Hematopoietic multipotent progenitor cell treated with erythropoietin and hydrocortisone succinate and interleukin-3 and kit ligand, for 6 days (in vitro differentiated cells): ENCODE data around the gene SIRPB1.
"Not testable (repeated sequence)": the region's sequence is repeated elsewhere in the genome, so short reads cannot be mapped to it uniquely, and the experiment has no call there.

ENCODE experiments used
- DNase-seq: peaks from one replicate; pipeline ENCODE4 v3.0.0-alpha.2; 2015

The SIRPB1 gene

GRCh38 chr20:1619861-1620444 lies at the start of gene SIRPB1:
SIRPB1 (minus strand) TSS chr20:1620009; CDS start chr20:1619944, 65 bp downstream.
- peak; percentile 61 for DNase-seq

DNA sequence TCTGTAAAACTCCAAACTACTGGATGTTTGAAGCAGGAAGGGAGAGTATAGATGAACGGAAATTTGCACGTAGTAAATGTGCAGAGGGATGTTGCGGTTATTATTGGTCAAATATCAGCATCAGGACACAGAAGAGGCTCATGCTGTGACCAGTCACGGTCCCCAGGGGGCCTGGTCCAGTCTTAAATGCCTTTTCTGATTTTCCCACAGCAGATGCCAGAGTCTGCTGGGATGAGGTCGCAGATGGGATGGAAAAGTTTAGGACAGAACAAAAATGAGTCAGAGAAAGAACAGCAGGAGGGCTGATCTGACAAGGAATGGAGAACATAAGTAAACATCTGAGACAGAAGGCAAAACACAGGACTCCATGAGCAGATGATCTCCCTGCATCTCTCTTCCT lies 49.5 kb upstream of the SIRPB1 start:
- DNase-seq = no peak

- DNase-seq = no peak
Measured at GRCh38 chr20:1667502-1668085, 47.8 kb upstream of the SIRPB1 start.

DNA sequence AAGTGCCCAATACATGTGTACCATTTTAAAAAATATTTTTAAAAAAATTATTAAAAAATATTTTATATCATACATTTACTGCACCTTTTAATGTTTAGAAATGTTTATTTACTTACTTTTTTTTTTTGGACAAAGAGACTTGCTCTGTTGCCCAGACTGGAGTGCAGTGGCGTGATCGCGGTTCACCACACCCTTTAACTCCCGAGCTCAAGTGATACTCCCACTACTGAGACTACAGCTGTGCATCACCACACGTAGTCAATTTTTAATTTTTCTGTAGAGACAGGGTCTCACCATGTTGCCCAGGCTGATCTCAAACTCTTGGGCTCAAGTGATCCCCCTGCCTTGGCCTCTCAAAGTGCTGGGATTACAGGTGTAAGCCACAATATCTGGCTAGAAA lies 47.0 kb upstream of the SIRPB1 start:
- no peak for DNase-seq

GRCh38 chr20:1665345-1665744 lies 45.5 kb upstream of the SIRPB1 start:
- DNase-seq = no peak

DNA sequence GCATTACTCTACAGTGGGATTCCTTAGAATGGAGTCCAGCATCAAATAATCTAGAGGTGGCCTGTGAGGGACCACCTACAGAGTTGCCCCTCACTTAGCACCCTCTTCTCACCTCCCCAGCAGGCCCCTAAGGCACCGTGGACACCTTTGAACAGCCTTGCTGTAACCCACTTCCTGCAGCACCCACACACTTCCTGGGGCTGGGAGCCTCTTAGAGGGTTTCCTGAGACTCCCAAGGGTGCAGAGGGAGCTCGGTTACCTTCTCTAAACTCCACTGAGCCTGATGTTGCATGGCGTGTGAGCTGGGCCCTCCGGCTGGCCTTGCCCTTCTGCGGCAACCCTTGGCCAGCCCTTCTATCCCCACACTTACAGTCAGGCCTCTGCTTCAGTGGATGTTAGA lies 45.1 kb upstream of the SIRPB1 start:
- DNase-seq = no peak

DNA sequence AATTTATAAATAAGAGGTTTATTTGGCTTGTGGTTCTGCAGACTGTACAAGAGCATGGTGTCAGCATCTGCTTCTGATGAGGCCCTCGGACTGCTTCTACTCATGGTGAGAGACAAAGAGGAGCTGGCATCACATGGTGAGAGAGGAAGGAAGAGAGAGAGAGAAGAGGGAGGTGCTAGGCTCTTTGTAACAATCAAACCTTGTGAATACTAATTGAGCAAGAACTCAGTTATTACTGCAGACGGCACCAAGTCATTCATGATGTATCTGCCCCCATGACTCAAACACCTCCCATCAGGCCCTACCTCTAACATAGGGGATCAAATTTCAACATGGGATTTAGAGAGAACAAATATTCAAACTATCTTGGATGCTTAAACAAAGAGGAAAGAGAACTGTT lies 44.1 kb upstream of the SIRPB1 start:
- no peak for DNase-seq

DNA sequence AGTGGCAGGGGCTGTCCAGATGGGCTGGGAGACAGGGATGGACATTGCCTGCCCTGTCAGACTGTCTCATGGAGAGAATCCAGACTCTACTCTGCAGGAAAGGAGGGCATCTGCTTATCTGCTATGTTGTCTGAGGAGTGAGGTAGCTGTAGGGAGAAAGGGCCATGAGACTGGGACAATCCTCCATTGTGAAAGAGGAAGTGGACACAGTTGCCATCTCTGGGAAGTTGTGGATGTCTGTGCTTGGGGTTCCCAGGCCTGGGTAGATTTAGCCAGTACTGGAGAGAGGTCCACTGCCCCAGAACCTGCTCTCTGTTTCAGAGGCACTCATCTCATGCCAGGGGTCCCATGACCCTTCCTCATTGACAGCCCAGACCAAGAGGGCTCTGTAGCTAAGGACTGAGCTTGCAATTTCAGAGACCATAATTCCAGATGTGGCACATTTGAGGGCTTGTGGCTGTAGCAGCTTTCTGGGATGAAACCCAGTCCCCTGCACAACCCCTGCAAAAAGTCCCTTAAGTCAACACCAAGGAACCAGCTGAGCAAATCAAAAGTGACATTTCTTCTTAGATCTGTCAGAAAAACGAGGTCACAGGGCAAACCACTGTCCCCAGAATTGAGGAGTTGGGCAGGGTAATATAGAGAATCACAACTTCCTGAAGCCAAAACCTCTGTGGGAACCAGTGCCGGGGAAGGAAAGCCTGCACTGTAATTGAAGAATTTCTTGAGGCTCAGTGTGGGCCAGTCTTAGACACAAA lies 41.9 kb upstream of the SIRPB1 start:
- no peak for DNase-seq

DNA sequence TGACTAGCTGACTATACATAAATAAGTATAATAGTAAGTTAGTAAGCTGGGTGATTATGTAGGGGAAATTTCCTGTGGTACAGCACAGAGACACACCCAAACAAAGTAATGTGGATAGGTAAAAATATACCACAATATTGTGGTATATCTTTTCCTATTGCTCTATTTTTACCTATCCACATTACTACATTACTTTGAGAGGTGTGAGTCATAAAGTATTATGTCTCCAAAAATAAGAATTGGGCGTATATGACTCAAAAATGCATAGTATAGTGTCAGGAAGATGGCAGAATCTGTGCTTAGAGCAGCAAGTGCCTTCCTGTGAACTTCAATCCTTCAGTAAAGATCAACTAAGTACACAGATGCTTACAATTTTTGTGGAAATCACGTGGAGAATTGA lies 40.4 kb upstream of the SIRPB1 start:
- DNase-seq = no peak

DNA sequence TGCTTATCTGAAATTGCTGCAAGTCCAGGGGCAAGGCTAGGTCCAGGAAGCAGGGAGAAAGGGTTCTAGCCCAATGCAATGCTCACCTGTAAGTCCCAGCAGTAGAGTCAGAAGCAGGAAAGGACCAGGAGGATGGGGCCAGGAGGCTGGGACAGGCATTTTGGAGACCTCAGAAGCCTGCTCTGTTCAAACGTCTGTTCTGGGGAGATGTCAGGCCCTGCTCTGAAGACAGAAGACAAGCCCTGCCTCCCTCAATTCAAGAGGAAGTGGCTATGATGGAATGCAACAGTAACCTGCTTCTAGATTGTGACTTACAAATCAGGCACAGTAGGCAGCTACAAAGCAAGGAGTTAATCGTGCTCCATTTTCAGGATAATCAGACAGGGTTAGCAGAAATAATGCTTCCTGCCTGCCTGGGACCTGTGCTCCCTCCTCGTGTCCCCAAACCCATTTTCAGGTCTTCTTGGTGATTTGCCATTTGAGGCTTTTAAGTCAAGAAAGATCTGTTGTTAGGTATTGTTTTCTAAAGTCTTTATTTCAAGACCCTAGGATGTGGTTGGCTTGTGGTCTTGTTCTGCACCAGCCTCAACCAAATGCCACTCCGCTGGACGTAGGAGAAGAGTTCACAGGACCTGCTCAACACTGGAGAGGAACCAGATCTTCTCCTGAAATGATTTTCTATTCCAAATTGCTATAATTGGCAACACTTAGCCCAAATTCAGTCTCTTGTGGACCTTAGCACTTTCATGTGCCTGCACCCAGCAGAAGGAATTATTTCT lies 37.9 kb upstream of the SIRPB1 start, which contains the start of gene SIRPG:
Gene SIRPG, minus strand, starts transcription at position 224 of the 779 bp plus-strand sequence. Its CDS starts 65 bp downstream, at position 159.
- peak; percentile 28 for DNase-seq

GRCh38 chr20:1656844-1657243 lies 37.0 kb upstream of the SIRPB1 start:
- DNase-seq = no peak

DNA sequence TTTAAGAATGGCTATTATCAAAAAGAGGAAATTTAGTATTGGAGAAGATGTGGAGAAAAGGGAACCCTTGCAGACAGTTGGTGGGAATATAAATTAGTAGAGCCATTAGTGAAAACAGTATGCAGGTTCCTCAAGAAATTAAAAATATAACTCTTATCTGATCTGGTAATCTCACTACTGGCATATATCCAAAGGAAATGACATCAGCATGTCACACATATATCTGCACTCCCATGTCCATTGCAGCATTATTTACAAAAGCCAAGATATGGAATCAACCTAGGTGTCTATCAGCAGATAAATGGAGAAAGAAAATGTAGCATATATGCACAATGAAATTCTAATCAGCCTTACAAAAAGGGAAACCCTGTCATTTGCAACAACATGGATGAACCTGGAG lies 35.2 kb upstream of the SIRPB1 start:
- DNase-seq = peak; percentile 15

DNA sequence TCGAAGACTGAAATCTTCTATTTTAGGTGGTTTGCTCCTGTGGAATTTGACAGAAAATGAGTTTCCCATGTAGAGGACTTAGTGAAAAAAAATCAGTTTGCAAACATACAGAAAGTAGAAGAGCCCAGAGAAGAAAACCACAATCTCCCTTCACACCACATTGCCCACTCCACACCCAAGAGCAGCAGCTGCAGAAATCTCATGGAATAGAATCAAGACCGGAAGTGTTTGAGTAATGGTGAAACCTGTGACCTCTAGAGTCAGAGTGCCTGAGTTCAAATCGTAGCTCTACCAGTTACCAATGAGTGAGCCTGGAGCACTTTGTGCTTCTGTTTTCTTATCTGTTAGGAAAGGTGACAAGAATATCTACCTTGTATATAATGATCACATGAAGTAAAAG lies 33.2 kb upstream of the SIRPB1 start:
- DNase-seq = no peak

- DNase-seq = peak; percentile 23
Measured at GRCh38 chr20:1652104-1652503, 32.3 kb upstream of the SIRPB1 start.

- peak; percentile 14 for DNase-seq
Measured at GRCh38 chr20:1651268-1652058, 31.7 kb upstream of the SIRPB1 start.

DNA sequence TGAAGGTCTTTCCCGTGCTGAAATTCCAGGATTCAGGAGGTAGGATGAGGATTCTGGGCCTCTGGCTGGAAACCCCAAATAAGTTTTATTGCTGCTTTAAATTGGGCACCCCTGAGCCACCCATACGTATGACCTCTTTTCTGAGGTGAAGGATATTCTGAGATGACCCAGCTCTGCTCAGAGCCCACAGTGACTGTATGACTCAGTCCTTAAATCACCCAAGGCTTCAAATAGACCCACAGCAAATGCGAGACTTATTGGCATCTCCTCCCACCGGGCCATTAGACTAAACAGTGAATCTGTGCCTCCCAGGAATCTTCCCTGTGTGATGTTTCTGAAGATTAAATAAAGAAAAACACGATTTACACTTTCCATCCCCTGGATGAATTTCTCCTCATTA lies 28.3 kb upstream of the SIRPB1 start:
- DNase-seq = no peak

GRCh38 chr20:1646975-1647431 lies 27.2 kb upstream of the SIRPB1 start:
- DNase-seq = no peak

DNA sequence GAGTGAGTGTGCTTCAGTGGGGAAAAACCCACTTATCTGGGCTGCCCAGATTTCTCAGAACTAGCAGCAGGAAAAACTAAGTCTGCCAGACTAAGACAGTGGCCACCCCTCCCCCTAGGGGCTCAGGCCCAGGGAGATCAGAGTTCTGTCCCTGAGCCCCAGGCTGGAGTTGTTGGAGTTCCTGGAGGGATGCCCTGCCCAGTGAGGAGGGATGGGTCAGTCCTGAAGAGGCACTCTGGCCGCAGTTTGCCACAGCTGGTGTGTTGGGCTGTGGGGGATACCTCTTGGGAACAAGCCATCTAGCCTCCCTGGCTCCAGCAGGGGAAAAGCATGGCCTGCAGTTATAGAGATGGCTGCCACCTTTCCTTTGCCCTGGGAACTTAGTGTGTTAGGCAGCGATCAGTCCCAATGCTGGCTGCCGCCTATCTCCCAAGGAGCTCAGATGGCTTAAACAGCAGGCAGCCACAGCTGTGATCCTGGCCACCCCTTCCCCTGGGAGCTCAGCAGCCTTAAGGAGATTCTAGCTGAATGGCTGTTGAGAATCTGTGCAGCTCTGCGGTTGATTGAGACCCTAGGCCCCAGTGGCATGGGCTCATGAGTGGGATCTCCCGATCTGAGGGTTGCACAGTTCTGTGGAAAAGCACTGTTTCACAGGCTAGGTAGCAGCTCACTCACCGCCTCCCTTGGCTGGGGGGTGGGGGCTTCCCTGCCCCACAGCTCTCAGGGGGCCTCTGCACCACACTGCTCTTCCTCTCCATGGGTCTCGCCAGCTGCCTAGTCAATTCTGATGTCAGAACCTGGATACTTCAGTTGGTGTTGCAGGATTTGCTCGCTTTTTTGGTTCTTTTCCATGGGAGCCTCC lies 24.5 kb upstream of the SIRPB1 start:
- DNase-seq = no peak

- not testable (repeated sequence) for DNase-seq
Measured at GRCh38 chr20:1638643-1639042, 18.8 kb upstream of the SIRPB1 start.

DNA sequence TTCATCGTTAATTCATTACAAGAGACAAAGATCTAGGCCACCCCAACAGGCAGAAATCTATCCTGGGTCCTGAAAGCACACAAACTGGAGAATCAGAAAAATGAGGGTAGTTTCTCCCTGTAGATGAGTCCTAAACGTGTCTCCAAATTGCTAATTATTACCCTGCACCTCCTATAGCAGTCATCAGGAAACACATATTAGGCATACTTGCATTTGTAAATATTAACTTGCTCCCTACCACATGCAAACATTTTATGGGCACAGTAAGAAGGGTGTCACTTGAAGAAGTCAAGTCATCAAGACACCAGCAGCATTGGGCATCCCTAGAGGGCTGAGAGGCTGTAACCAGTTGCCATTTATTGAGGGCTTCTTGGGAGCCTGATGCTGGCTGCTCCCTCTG lies 17.9 kb upstream of the SIRPB1 start:
- no peak for DNase-seq

- DNase-seq = no peak
Measured at GRCh38 chr20:1637226-1637625, 17.4 kb upstream of the SIRPB1 start.

- DNase-seq = no peak
Measured at GRCh38 chr20:1636621-1637020, 16.8 kb upstream of the SIRPB1 start.
